Hematopoietic multipotent progenitor cell (in vitro differentiated cells): ENCODE results near the gene PLD1. TPM values are rescaled to one million over a fixed set of nuclear protein-coding genes. Genes with fewer than 3 reads are reported as not detected.

ENCODE experiments used
- total RNA-seq: library from RNA; depleted of rRNA; stranded (reverse); fragments of >200 nt; gene quantifications from one replicate; pipeline ENCODE4 v1.2.3, GENCODE V29; 2012

PLD1 gene
- total RNA-seq, 1 donor, result 4.8 TPM

Other genes with a start within 250 kb of the PLD1 start
- gene TMEM212, start 32.9 kb upstream of the PLD1 start, total RNA-seq, result not detected
- gene FNDC3B, start 229.1 kb upstream of the PLD1 start, total RNA-seq, result 28.0 TPM